Neural cell (in vitro differentiated cells): ENCODE results near the gene ARID1B. TPM values are rescaled to one million over a fixed set of nuclear protein-coding genes. Genes with fewer than 3 reads are reported as not detected.
A peak's percentile ranks its signal among the peaks of the same experiment; 100 is the strongest.

Experiments
- H2AFZ ChIP-seq: fragments of 200-600, 300-800 bp; sonication (generic), shearing (Covaris generic); 2 replicates; pipeline ENCODE4 v1.6.0; 2014; ENCODE audit warnings: low read depth, mild to moderate bottlenecking, antibody characterized with exemption, low read length, moderate library complexity
- H3F3A ChIP-seq: fragments of 200-600 bp; shearing (Covaris generic); 2 replicates; pipeline ENCODE4 v1.6.1; 2016; ENCODE audit warnings: mild to moderate bottlenecking, moderate library complexity, mixed read lengths, antibody characterized with exemption, low read length; ENCODE audit not compliant: insufficient read depth, poor library complexity, severe bottlenecking
- H3K27ac ChIP-seq: fragments of 200-600, 300-800 bp; sonication (generic), shearing (Covaris generic); 2 replicates; pipeline ENCODE4 v1.5.1; 2014; ENCODE audit warnings: mild to moderate bottlenecking, low read length, moderate library complexity
- H3K27me3 ChIP-seq: fragments of 300-800, 200-600 bp; sonication (generic), shearing (Covaris generic); 2 replicates; pipeline ENCODE4 v1.6.0; 2014; ENCODE audit warnings: mild to moderate bottlenecking, low read depth, low read length, moderate library complexity; ENCODE audit not compliant: insufficient read depth
- H3K36me3 ChIP-seq: fragments of 300-800, 200-600 bp; sonication (generic), shearing (Covaris generic); 2 replicates; pipeline ENCODE4 v1.5.1; 2014; ENCODE audit warnings: mild to moderate bottlenecking, antibody characterized with exemption, low read length, moderate library complexity; ENCODE audit not compliant: insufficient read depth
- H3K4me2 ChIP-seq: fragments of 300-800, 200-600 bp; sonication (generic), shearing (Covaris generic); 2 replicates; pipeline ENCODE4 v1.6.0; 2014; ENCODE audit warnings: mild to moderate bottlenecking, low read length
- H3K4me3 ChIP-seq: fragments of 300-800, 200-600 bp; sonication (generic), shearing (Covaris generic); 2 replicates; pipeline ENCODE4 v1.5.1; 2014; ENCODE audit warnings: mild to moderate bottlenecking, low read length, moderate library complexity
- H3K79me2 ChIP-seq: fragments of 200-600 bp; shearing (Covaris generic); replicated peaks from 2 replicates; pipeline ENCODE4 v1.6.0; 2014; ENCODE audit warnings: mild to moderate bottlenecking, low read length, moderate library complexity; ENCODE audit not compliant: insufficient read depth
- H3K9ac ChIP-seq: fragments of 300-800, 200-600 bp; sonication (generic), shearing (Covaris generic); 2 replicates; pipeline ENCODE4 v1.6.1; 2016; ENCODE audit warnings: mild to moderate bottlenecking, low read length, mixed read lengths
- H3K9me2 ChIP-seq: fragments of 200-600 bp; shearing (Covaris generic); 2 replicates; pipeline ENCODE4 v1.6.1; 2016; ENCODE audit warnings: mild to moderate bottlenecking, low read length, mixed read lengths; ENCODE audit not compliant: insufficient read depth
- H3K9me3 ChIP-seq: fragments of 200-600, 300-800 bp; sonication (generic), shearing (Covaris generic); 2 replicates; pipeline ENCODE4 v1.6.1; 2016; ENCODE audit warnings: mild to moderate bottlenecking, mixed run types, low read length, moderate library complexity, mixed read lengths
- H4K20me1 ChIP-seq: fragments of 200-600 bp; shearing (Covaris generic); 2 replicates; pipeline ENCODE4 v1.6.1; 2016; ENCODE audit warnings: mild to moderate bottlenecking, mixed run types; ENCODE audit not compliant: insufficient read depth
- EP300 ChIP-seq: fragments of 450-650 bp; conservative IDR thresholded peaks from 2 replicates; pipeline ENCODE4 v1.6.1; 2014; ENCODE audit warnings: antibody characterized with exemption, mild to moderate bottlenecking, moderate library complexity; ENCODE audit not compliant: poor library complexity, severe bottlenecking
- EZH2 ChIP-seq: fragments of 200-600, 300-800 bp; shearing (Covaris generic), sonication (generic); IDR thresholded peaks from 2 replicates; pipeline ENCODE4 v1.6.1; 2014; ENCODE audit warnings: antibody characterized with exemption, low read length, borderline replicate concordance, mild to moderate bottlenecking; ENCODE audit not compliant: insufficient read depth, poor library complexity, severe bottlenecking
- MXI1 ChIP-seq: fragments of 450-650 bp; conservative IDR thresholded peaks from 2 replicates; pipeline ENCODE4 v1.6.1; 2014; ENCODE audit warnings: antibody characterized with exemption, mild to moderate bottlenecking; ENCODE audit not compliant: poor library complexity, severe bottlenecking
- POLR2AphosphoS5 ChIP-seq: IDR thresholded peaks from 2 replicates; pipeline ENCODE4 v1.6.1; 2012
- RAD21 ChIP-seq: fragments of 450-650 bp; conservative IDR thresholded peaks from 2 replicates; pipeline ENCODE4 v1.6.1; 2014; ENCODE audit warnings: antibody characterized with exemption, mild to moderate bottlenecking, moderate library complexity
- REST ChIP-seq: IDR thresholded peaks from 2 replicates; pipeline ENCODE4 v1.6.1; 2012; ENCODE audit warnings: borderline replicate concordance
- SMC3 ChIP-seq: fragments of 450-650 bp; conservative IDR thresholded peaks from 2 replicates; pipeline ENCODE4 v1.6.1; 2014; ENCODE audit warnings: antibody characterized with exemption, mild to moderate bottlenecking, moderate library complexity; ENCODE audit not compliant: poor library complexity
- TAF1 ChIP-seq: IDR thresholded peaks from 2 replicates; pipeline ENCODE4 v1.6.1; 2012; ENCODE audit warnings: low read depth
- polyA plus RNA-seq: library from polyadenylated mRNA; depleted of rRNA; stranded (reverse); fragments of >200 nt; gene quantifications from 2 replicates; pipeline ENCODE4 v1.2.3, GENCODE V29; 2014
- TF ChIP-seq, protein P1 (sequence below): fragments of 450-650 bp; IDR thresholded peaks from 2 replicates; pipeline ENCODE4 v1.5.1; 2014; ENCODE audit warnings: antibody characterized with exemption, mild to moderate bottlenecking, moderate library complexity; ENCODE audit not compliant: poor library complexity, severe bottlenecking

Gene ARID1B
- polyA plus RNA-seq, 1 donor from 2014 or later, result 35.0 TPM

DNA sequence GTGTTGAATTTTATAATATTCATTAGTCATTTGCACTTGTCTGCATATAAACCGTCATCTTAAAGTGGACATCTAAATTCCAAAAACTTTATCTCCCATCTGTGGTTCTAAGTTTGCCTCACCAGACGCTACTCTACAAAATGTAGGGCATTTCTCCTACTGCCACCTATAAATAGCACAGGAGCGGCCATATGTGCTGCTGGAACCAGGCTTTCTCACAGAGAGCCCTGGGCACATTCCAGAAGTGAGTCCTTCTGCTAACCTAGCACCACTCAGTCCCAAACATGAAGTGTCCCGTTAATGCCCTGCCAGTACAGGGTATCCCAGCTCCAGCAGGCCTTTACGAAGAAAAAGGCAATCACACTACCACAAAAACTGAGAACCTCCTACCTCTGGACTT lies 392.5 kb downstream of the ARID1B start:
- H2AFZ ChIP-seq, result no peak overlapping the region
- peak overlapping the region; percentile 54 for H3K27ac ChIP-seq
- no peaks in the 10 kb centered on the region for H3K9me2 ChIP-seq
- no peaks in the 10 kb centered on the region for H3F3A ChIP-seq
- H3K79me2 ChIP-seq, result no peaks in the 10 kb centered on the region
- H3K36me3 ChIP-seq, result peaks cover 14% of the 10 kb centered on the region
- no peak overlapping the region for H3K9ac ChIP-seq
- TF ChIP-seq EZH2, result no peak
- H3K27me3 ChIP-seq, result no peaks in the 10 kb centered on the region
- H4K20me1 ChIP-seq, result no peaks in the 10 kb centered on the region
- peak overlapping the region; percentile 34 for H3K4me3 ChIP-seq
- H3K4me2 ChIP-seq, result no peak overlapping the region
- H3K9me3 ChIP-seq, result no peaks in the 10 kb centered on the region

GRCh38 chr6:157170535-157170934 lies 393.4 kb downstream of the ARID1B start:
- no peaks in the 10 kb centered on the region for H4K20me1 ChIP-seq
- H3F3A ChIP-seq, result no peaks in the 10 kb centered on the region
- no peaks in the 10 kb centered on the region for H3K79me2 ChIP-seq
- no peak overlapping the region for H3K4me3 ChIP-seq
- no peak overlapping the region for H3K4me2 ChIP-seq
- H3K9me3 ChIP-seq, result no peaks in the 10 kb centered on the region
- TF ChIP-seq SMC3 (no peak), POLR2AphosphoS5 (no peak), TAF1 (no peak), REST (no peak), EZH2 (no peak), EP300 (no peak), MXI1 (no peak), RAD21 (no peak)
- TF ChIP-seq, protein P1, sequence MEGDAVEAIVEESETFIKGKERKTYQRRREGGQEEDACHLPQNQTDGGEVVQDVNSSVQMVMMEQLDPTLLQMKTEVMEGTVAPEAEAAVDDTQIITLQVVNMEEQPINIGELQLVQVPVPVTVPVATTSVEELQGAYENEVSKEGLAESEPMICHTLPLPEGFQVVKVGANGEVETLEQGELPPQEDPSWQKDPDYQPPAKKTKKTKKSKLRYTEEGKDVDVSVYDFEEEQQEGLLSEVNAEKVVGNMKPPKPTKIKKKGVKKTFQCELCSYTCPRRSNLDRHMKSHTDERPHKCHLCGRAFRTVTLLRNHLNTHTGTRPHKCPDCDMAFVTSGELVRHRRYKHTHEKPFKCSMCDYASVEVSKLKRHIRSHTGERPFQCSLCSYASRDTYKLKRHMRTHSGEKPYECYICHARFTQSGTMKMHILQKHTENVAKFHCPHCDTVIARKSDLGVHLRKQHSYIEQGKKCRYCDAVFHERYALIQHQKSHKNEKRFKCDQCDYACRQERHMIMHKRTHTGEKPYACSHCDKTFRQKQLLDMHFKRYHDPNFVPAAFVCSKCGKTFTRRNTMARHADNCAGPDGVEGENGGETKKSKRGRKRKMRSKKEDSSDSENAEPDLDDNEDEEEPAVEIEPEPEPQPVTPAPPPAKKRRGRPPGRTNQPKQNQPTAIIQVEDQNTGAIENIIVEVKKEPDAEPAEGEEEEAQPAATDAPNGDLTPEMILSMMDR, result no peak
- H3K9ac ChIP-seq, result no peak overlapping the region
- peaks cover 14% of the 10 kb centered on the region for H3K36me3 ChIP-seq
- no peak overlapping the region for H2AFZ ChIP-seq
- H3K27ac ChIP-seq, result no peak overlapping the region
- no peaks in the 10 kb centered on the region for H3K27me3 ChIP-seq
- no peaks in the 10 kb centered on the region for H3K9me2 ChIP-seq

GRCh38 chr6:157171801-157172200 lies 394.6 kb downstream of the ARID1B start:
- no peak overlapping the region for H3K4me3 ChIP-seq
- no peak for TF ChIP-seq RAD21
- H3K27ac ChIP-seq, result no peak overlapping the region

More at GRCh38 chr6:157171801-157172200, 394.6 kb downstream of the ARID1B start:
- H3K27me3 ChIP-seq, result no peaks in the 10 kb centered on the region
- H3F3A ChIP-seq, result no peaks in the 10 kb centered on the region
- no peak overlapping the region for H2AFZ ChIP-seq
- H3K79me2 ChIP-seq, result no peaks in the 10 kb centered on the region
- H3K4me2 ChIP-seq, result no peak overlapping the region
- no peaks in the 10 kb centered on the region for H3K9me2 ChIP-seq
- no peaks in the 10 kb centered on the region for H3K9me3 ChIP-seq
- no peaks in the 10 kb centered on the region for H4K20me1 ChIP-seq
- H3K9ac ChIP-seq, result no peak overlapping the region
- peaks cover 14% of the 10 kb centered on the region for H3K36me3 ChIP-seq
